Heart right ventricle (tissue), 16 donors: ENCODE results near the gene NMNAT3. TPM values are rescaled to one million over a fixed set of nuclear protein-coding genes. Genes with fewer than 3 reads are reported as not detected.

Experiments
- ATAC-seq, 8 donors: fragments of 200-7000 bp; cut with Tn5 transposase; one replicate each; pipeline ENCODE4 v1.9.1; 2020; ENCODE audit warnings: mild to moderate bottlenecking in 8 of 8, moderate library complexity in 8 of 8, moderate number of reproducible peaks in 1 of 8
- DNase-seq, 2 donors: peaks; one replicate each; pipeline ENCODE4 v3.0.0-alpha.2; 2020
- H3K27ac ChIP-seq, 10 donors: fragments of 200-600 bp; sonication (generic) in 2 of 10; one replicate each; pipeline versions ENCODE4 v1.5.0 to v1.8.0; 2020 to 2022; ENCODE audit warnings: mild to moderate bottlenecking in 3 of 10
- H3K27me3 ChIP-seq, 7 donors: fragments of 200-600 bp; one replicate each; pipeline ENCODE4 v1.8.0; 2021 to 2022; ENCODE audit warnings: mild to moderate bottlenecking in 2 of 7
- H3K36me3 ChIP-seq, 9 donors: fragments of 200-600 bp; sonication (generic) in 1 of 9; one replicate each; pipeline versions ENCODE4 v1.5.0 to v1.8.0; 2020 to 2022; ENCODE audit warnings: mild to moderate bottlenecking in 2 of 9
- H3K4me1 ChIP-seq, 9 donors: fragments of 200-600 bp; sonication (generic) in 1 of 9; one replicate each; pipeline versions ENCODE4 v1.5.0 to v1.8.0; 2020 to 2022; ENCODE audit warnings: mild to moderate bottlenecking in 4 of 9
- H3K4me3 ChIP-seq, 10 donors: fragments of 200-600 bp; sonication (generic) in 2 of 10; one replicate each; pipeline versions ENCODE4 v1.5.0 to v1.8.0; 2020 to 2022; ENCODE audit warnings: mild to moderate bottlenecking in 7 of 10, moderate library complexity in 2 of 10
- H3K9me3 ChIP-seq, 11 donors: fragments of 200-600 bp in 10 of 11; sonication (generic) in 2 of 11; one replicate each; pipeline versions ENCODE4 v1.5.0 to v1.8.0; 2013 to 2022; ENCODE audit warnings: mild to moderate bottlenecking in 2 of 11, control low read depth in 1 of 11, moderate library complexity in 1 of 11
- WGBS, 2 donors: extraction: QIAGEN DNeasy Blood & Tissue Kit; methylation state at CpG; one replicate each; pipeline ENCODE4 v1.1.7; 2013; ENCODE audit warnings: inconsistent platforms in 1 of 2; 5-methylcytosine and 5-hydroxymethylcytosine counted together
- intact Hi-C, 10 donors: fragments of 100-400 bp; cut with DNase I; formaldehyde crosslinking; loops; one replicate each; pipeline versions ENCODE4 v1.11.1 to v1.14.2; 2022
- polyA plus RNA-seq, 2 donors: library from polyadenylated mRNA; stranded (reverse); fragments of 200-250 nt; gene quantifications; one replicate each; pipeline ENCODE4 v1.2.3, GENCODE V29; 2013
- total RNA-seq, 10 donors: library from RNA; stranded (reverse); fragmentation: NEBNext Ultra II Directional in 3 of 10; extraction: Animal tissue kit (Norgen Biotek cat#: 25700) in 3 of 10; gene quantifications; one replicate each; pipeline versions ENCODE4 v1.2.1 to v1.2.4, GENCODE V29; 2021 to 2023
- TF ChIP-seq, protein P1 (sequence below), 9 donors: fragments of 200-600 bp; sonication (generic) in 2 of 9; IDR thresholded peaks; one replicate each; pipeline versions ENCODE4 v1.5.0 to v1.8.0; 2021 to 2022; ENCODE audit warnings: antibody characterized with exemption in 9 of 9, mild to moderate bottlenecking in 5 of 9, moderate library complexity in 1 of 9
- donor health status: Arrhythmogenic right ventricular cardiomyopathy.
- donor health status: ischemic (EF 13 %, LVEDD 7.1; RV severe dilation, severe dysfunction).
- donor health status: healthy with polysubstance abuse.
- donor health status: DM: no; HTN: yes; CAD: no.
- donor health status: DM: no; HTN: no; CAD: no.
- donor health status: ischemic (EF 25% LVEDD 6.9; RV normal size, moderate dysfunction).
- donor health status: ischemic (EF 25% LVEDD 5.7; RV mildly dilated, moderate dysfunction).
- donor health status: healthy.
- donor health status: DM: yes; HTN: yes; CAD: no.
- donor health status: Ischemic cardiomyopathy.
- donor health status: ischemic (EF 35%, LVEDD 5.7; RV mildly dilated, moderate dysfunction).
- donor health status: nonischemic (EF 11% LVEDD 7.7; RV severe dilation, severe dysfunction).
- donor health status: DM: yes; HTN: yes; CAD: no.
- donor health status: PGD.
- donor health status: ischemic (EF 29% LVEDD 5.4; RV normal size, mild dysfunction).
- donor health status: nonischemic (EF 23%, LVEDD 6.1; RV moderate dilation, normal function).

Gene NMNAT3
- total and polyA plus RNA-seq, 12 donors = 6.2 to 15.3 (median 12.7) TPM

DNA sequence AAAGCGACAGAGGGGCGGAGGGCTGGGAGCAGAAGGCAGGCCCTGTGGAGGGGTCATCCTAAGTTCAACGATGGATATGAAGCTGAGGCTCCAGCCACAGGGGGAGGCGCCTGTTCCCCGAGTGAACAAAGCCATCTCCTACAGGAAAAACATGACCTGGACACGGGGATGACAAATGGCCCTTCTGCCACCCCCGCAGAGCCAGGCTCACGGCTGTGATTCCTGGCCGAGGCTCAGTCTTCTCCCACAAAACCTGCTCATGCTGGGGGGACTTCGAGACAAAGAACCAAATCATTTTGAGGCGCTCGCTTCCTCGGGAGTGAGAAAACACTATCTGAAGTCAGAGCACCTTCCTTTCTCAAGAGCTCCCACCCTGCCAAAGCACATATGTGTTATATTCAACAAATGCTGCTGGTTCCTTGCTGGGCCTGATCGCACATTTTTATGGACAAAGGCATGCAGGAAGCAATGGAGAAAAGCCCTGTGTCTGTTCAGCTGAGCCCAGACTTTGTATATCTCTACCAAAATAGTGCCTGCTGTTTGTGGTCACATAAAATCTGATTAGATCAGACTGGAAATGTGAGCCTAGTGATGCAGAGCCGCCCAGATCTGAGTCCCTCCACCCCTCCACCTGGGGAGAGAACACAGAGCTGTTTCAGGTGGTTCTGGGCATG, 143.9 kb downstream of the NMNAT3 start:
- Histone ChIP-seq H3K27me3 (peaks cover 0 to 18% (median 0%) of the 10 kb centered on the region in 7 donors), H3K4me1 (peaks cover 12 to 73% (median 42%) of the 10 kb centered on the region in 9 donors), H3K9me3 (no peaks in the 10 kb centered on the region), H3K27ac (peak overlapping the region; percentile 7 to 89 (median 70)), H3K36me3 (no peaks in the 10 kb centered on the region), H3K4me3 (peak overlapping the region in 1 of 10 donors; percentile 9)
- ATAC-seq (peak in 6 of 8 donors; percentile 26 to 58 (median 44)), DNase-seq (peak; percentile 29 to 45)
- 34 to 42% methylated on average over 15 of the region's 15 CpGs for WGBS, 2 donors
- TF ChIP-seq, protein P1, sequence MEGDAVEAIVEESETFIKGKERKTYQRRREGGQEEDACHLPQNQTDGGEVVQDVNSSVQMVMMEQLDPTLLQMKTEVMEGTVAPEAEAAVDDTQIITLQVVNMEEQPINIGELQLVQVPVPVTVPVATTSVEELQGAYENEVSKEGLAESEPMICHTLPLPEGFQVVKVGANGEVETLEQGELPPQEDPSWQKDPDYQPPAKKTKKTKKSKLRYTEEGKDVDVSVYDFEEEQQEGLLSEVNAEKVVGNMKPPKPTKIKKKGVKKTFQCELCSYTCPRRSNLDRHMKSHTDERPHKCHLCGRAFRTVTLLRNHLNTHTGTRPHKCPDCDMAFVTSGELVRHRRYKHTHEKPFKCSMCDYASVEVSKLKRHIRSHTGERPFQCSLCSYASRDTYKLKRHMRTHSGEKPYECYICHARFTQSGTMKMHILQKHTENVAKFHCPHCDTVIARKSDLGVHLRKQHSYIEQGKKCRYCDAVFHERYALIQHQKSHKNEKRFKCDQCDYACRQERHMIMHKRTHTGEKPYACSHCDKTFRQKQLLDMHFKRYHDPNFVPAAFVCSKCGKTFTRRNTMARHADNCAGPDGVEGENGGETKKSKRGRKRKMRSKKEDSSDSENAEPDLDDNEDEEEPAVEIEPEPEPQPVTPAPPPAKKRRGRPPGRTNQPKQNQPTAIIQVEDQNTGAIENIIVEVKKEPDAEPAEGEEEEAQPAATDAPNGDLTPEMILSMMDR (IDR thresholded peaks at IDR 0.05) = no peak
- intact Hi-C loops = no loop called here

DNA sequence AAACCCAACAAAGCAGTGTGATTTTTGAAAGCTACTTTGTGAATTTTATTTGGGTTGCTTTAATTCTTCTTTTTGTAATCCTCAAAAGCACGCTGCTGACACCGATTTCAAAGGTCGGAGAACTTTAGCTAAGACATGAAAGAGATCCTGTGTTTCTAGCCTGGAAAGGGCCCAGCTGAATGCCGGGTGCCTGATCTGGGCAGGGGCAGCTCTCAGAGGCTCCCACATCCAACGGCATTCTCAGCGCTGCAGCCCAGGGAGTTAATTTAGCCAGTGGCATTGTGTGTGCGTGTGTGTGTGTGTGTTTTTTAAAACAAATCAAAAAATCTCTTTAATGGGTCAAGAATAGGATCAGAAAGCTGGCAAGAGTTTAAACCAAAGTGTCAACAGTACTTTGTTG, 144.8 kb downstream of the NMNAT3 start:
- 71 to 75% methylated on average over 7 of the region's 7 CpGs for WGBS, 2 donors
- intact Hi-C loops = no loop called here
- DNase-seq (no peak), ATAC-seq (no peak)
- TF ChIP-seq, protein P1 (IDR thresholded peaks at IDR 0.05) = no peak
- no peaks in the 10 kb centered on the region for H3K36me3 ChIP-seq
- peaks cover 0 to 9% (median 0%) of the 10 kb centered on the region in 7 donors for H3K27me3 ChIP-seq
- H3K9me3 ChIP-seq = no peaks in the 10 kb centered on the region
- peak overlapping the region in 5 of 10 donors; percentile 62 to 89 (median 81) for H3K27ac ChIP-seq
- H3K4me3 ChIP-seq = no peak overlapping the region
- H3K4me1 ChIP-seq = peaks cover 12 to 64% (median 42%) of the 10 kb centered on the region in 9 donors

DNA sequence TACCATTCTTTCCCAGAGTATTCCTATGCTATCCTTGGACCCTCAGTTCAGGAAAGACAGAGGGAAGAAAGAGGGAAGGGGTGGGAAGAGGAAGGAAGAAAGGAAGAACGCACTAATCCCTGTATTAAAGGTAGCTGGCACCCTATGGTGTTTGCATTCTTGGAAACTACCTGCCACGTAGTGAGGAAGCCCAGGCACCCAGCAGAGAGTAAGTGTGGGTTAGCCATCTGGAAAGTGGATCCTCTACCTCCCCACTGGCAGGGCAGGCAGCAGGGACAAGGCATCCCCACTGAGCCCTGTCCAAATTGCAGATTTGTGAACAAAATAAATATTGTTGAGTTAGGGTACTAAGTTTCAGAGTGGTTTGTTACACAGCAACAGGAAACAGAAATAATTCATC, 147.1 kb downstream of the NMNAT3 start:
- Histone ChIP-seq H3K27me3 (no peaks in the 10 kb centered on the region), H3K36me3 (peaks cover 0 to 9% (median 0%) of the 10 kb centered on the region in 9 donors), H3K9me3 (no peaks in the 10 kb centered on the region), H3K27ac (no peak overlapping the region), H3K4me3 (no peak overlapping the region), H3K4me1 (peaks cover 12 to 41% (median 29%) of the 10 kb centered on the region in 9 donors)
- intact Hi-C loops = no loop called here
- TF ChIP-seq, protein P1 (IDR thresholded peaks at IDR 0.05) = no peak
- 85 to 93% methylated on average over 2 of the region's 2 CpGs for WGBS, 2 donors
- ATAC-seq (no peak), DNase-seq (no peak)

DNA sequence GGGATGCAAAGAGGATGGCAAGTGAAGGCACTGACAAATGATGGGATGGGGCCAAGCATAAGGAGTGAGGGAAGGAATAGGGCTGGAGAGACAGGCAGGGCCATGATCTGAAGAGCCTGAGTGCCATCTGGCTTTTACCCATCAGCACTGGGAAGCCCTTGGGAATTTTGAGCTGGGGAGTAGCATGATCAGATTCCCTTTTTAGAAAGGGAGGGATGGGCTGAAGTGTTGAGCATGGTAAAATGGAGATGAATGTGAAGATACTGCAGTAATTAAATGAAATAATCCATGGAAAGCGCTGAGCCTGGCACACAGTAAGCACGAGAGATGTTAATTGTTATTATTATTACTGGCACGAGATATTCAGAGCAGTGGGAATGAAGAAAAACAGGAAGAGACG, 148.1 kb downstream of the NMNAT3 start:
- peaks cover 3 to 30% (median 19%) of the 10 kb centered on the region in 9 donors for H3K4me1 ChIP-seq
- DNase-seq = no peak
- H3K4me3 ChIP-seq = no peak overlapping the region
- TF ChIP-seq, protein P1 (IDR thresholded peaks at IDR 0.05) = no peak
- WGBS, 2 donors = 74 to 76% methylated on average over 4 of the region's 4 CpGs
- H3K9me3 ChIP-seq = no peaks in the 10 kb centered on the region
- H3K27ac ChIP-seq = no peak overlapping the region
- no peak for ATAC-seq
- peaks cover 0 to 9% (median 0%) of the 10 kb centered on the region in 9 donors for H3K36me3 ChIP-seq
- no peaks in the 10 kb centered on the region for H3K27me3 ChIP-seq
- intact Hi-C loops = no loop called here
